ENCODE measurements around the gene FAM187B.

The FAM187B gene

GRCh38 chr19:35228177-35228930 is at the start of gene FAM187B:
FAM187B (minus strand) TSS chr19:35228739; CDS start chr19:35228680, 59 bp downstream.
- no peak for DNase-seq (ENCODE audit: low read depth in 2 of 3, low spot score in 1 of 3)

GRCh38 chr19:35276706-35277281 is 48.3 kb upstream of the FAM187B start:
- no peak for DNase-seq (ENCODE audit: low read depth in 2 of 3, low spot score in 1 of 3)

- DNase-seq (ENCODE audit: low read depth in 2 of 3, low spot score in 1 of 3), result no peak
Measured at GRCh38 chr19:35274323-35274722, 45.8 kb upstream of the FAM187B start.

- no peak for DNase-seq (ENCODE audit: low read depth in 2 of 3, low spot score in 1 of 3)
Measured at GRCh38 chr19:35273686-35274259, 45.2 kb upstream of the FAM187B start.

GRCh38 chr19:35272954-35273649 is 44.6 kb upstream of the FAM187B start:
- DNase-seq (ENCODE audit: low read depth in 2 of 3, low spot score in 1 of 3), result no peak

GRCh38 chr19:35272122-35272719 is 43.7 kb upstream of the FAM187B start:
- no peak for DNase-seq (ENCODE audit: low read depth in 2 of 3, low spot score in 1 of 3)

GRCh38 chr19:35271546-35271945 is 43.0 kb upstream of the FAM187B start:
- no peak for DNase-seq (ENCODE audit: low read depth in 2 of 3, low spot score in 1 of 3)

GRCh38 chr19:35270381-35270811 is 41.9 kb upstream of the FAM187B start:
- no peak for DNase-seq (ENCODE audit: low read depth in 2 of 3, low spot score in 1 of 3)

- DNase-seq (ENCODE audit: low read depth in 2 of 3, low spot score in 1 of 3), result peak; percentile 59 to 73 (median 65)
Measured at GRCh38 chr19:35269438-35270117, 41.0 kb upstream of the FAM187B start.

GRCh38 chr19:35268536-35269437 is 40.2 kb upstream of the FAM187B start, which contains the start of gene USF2:
USF2 (plus strand) TSS chr19:35268962; CDS start chr19:35269102, 140 bp downstream.
- DNase-seq (ENCODE audit: low read depth in 2 of 3, low spot score in 1 of 3), result peak; percentile 45 to 63 (median 47)

GRCh38 chr19:35267818-35268535 is 39.4 kb upstream of the FAM187B start:
- peak; percentile 40 to 69 (median 44) for DNase-seq (ENCODE audit: low read depth in 2 of 3, low spot score in 1 of 3)

- peak in 1 of 3 donors; percentile 25 for DNase-seq (ENCODE audit: low read depth in 2 of 3, low spot score in 1 of 3)
Measured at GRCh38 chr19:35267353-35267817, 38.8 kb upstream of the FAM187B start.

GRCh38 chr19:35266520-35267352 is 38.2 kb upstream of the FAM187B start:
- no peak for DNase-seq (ENCODE audit: low read depth in 2 of 3, low spot score in 1 of 3)

- DNase-seq (ENCODE audit: low read depth in 2 of 3, low spot score in 1 of 3), result no peak
Measured at GRCh38 chr19:35265900-35266519, 37.5 kb upstream of the FAM187B start.

GRCh38 chr19:35265126-35265899 is 36.8 kb upstream of the FAM187B start:
- no peak for DNase-seq (ENCODE audit: low read depth in 2 of 3, low spot score in 1 of 3)

GRCh38 chr19:35264268-35265125 is 36.0 kb upstream of the FAM187B start:
- no peak for DNase-seq (ENCODE audit: low read depth in 2 of 3, low spot score in 1 of 3)
